ENCODE results near the gene UBAC2. TPM values are rescaled to one million over a fixed set of nuclear protein-coding genes. Genes with fewer than 3 reads are reported as not detected.
"Not testable (repeated sequence)": the region's sequence is repeated elsewhere in the genome, so short reads cannot be mapped to it uniquely, and the experiment has no call there.

Gene UBAC2
- total RNA-seq, 1 donor: 45.3 TPM

DNA sequence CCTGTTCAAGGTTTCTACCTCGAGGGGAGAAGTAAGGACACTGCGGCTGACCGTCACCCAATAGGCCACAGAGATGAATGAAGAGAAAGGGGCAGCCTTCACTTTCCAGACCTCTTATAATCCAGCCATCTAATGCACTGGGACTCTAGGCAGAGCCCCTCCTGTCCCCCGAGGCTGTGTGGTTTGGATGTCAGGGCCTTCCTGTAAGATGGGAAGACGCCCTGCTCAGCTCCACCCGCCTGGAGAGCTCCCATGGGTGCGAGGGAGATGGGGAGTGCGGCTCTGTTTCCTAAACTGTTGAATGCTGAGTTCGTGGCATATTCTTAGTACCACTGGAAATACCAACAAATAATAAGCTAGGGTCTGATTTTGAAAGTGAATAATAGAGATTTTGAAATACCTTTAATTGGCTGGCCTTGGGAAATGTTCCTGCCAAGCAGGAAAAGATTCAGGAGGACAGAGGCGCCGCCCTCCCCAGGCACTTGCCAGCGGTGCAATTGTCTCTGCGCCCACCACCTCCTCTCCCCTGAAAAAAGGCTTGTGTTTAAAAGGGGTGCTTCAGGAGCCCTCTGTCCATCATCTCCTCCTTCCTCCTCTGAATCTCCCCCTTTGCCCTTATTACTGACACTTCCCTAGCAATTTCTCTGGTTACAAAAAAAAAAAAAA, 191.9 kb downstream of the UBAC2 start:
- H3K4me3 ChIP-seq (ENCODE audit: low read depth, low read length): no peak overlapping the region
- DNase-seq (ENCODE audit: low read depth): no peak
- no peak for TF ChIP-seq CTCF (IDR thresholded peaks at IDR 0.05; ENCODE audit: insufficient read depth, low read depth, low read length)

- DNase-seq (ENCODE audit: low read depth); H3K4me3 ChIP-seq (ENCODE audit: low read depth, low read length): not testable (repeated sequence)
Observed at GRCh38 chr13:99393391-99393790, 192.7 kb downstream of the UBAC2 start.

GRCh38 chr13:99393791-99394735, 193.4 kb downstream of the UBAC2 start:
- DNase-seq (ENCODE audit: low read depth): no peak
- TF ChIP-seq CTCF (IDR thresholded peaks at IDR 0.05; ENCODE audit: insufficient read depth, low read depth, low read length): no peak
- H3K4me3 ChIP-seq (ENCODE audit: low read depth, low read length): no peak overlapping the region

- no peak for DNase-seq (ENCODE audit: low read depth)
- no peak for TF ChIP-seq CTCF (IDR thresholded peaks at IDR 0.05; ENCODE audit: insufficient read depth, low read depth, low read length)
- no peak overlapping the region for H3K4me3 ChIP-seq (ENCODE audit: low read depth, low read length)
Observed at GRCh38 chr13:99395436-99395835, 194.8 kb downstream of the UBAC2 start.

- no peak for TF ChIP-seq CTCF (IDR thresholded peaks at IDR 0.05; ENCODE audit: insufficient read depth, low read depth, low read length)
- no peak for DNase-seq (ENCODE audit: low read depth)
- H3K4me3 ChIP-seq (ENCODE audit: low read depth, low read length): no peak overlapping the region
Observed at GRCh38 chr13:99396446-99396845, 195.8 kb downstream of the UBAC2 start.

GRCh38 chr13:99398071-99398470, 197.4 kb downstream of the UBAC2 start:
- no peak for DNase-seq (ENCODE audit: low read depth)
- no peak overlapping the region for H3K4me3 ChIP-seq (ENCODE audit: low read depth, low read length)
- no peak for TF ChIP-seq CTCF (IDR thresholded peaks at IDR 0.05; ENCODE audit: insufficient read depth, low read depth, low read length)

DNA sequence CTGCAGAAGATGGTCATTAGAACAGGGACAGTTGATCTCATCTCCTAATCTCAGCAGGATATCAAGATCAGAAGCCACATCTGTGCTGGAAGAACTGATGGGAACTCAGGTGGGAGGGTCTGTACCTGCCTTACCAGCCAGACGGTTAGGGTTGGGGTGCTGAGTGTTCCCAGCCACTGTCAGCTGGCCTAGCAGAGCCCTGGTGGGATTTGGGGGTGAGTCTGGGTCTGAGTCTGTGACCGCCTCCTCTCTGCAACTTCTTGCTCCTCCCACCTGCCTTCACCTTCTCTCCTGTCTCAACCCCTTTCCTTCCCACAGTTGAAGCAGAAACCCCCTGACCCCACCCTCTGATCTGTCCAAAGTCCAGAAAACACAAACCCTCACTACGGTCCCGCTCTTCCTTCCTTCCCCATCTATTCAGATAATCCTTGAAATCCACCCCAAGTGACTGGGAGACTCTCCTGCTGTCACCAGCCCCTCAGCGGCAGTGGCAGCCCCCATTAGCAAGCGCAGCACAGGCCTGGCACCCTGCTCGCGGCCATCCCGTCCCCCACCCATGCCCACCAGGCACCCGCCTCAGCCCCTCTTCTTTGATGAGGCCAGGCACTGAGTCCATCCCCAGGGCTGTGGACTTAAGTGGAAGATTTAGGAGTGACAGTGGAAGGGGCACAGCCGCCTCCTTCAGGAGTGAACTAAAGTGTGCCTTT, 198.4 kb downstream of the UBAC2 start:
- no peak for TF ChIP-seq CTCF (IDR thresholded peaks at IDR 0.05; ENCODE audit: insufficient read depth, low read depth, low read length)
- no peak for DNase-seq (ENCODE audit: low read depth)
- no peak overlapping the region for H3K4me3 ChIP-seq (ENCODE audit: low read depth, low read length)

Data from fibroblast of villous mesenchyme (primary cell).